Thyroid gland (tissue), 4 donors: ENCODE results near the gene SUN3.

ENCODE experiments used
- POLR2A ChIP-seq, 2 donors: fragments of 450-650 bp; IDR thresholded peaks; one replicate each; pipeline ENCODE4 v1.6.1; 2017; ENCODE audit warnings: antibody characterized with exemption in 2 of 2, mild to moderate bottlenecking in 2 of 2, moderate library complexity in 1 of 2
- TF ChIP-seq, protein P1 (sequence below), 6 experiments: fragments of 200-600 bp in 3 of 6; fragments of 450-650 bp in 3 of 6; sonication (generic) in 3 of 6; IDR thresholded peaks; one replicate each; pipeline ENCODE4 v1.5.1; 2016 to 2019; ENCODE audit warnings: antibody characterized with exemption in 6 of 6, mild to moderate bottlenecking in 2 of 6, inconsistent platforms in 1 of 6, moderate library complexity in 1 of 6

DNA sequence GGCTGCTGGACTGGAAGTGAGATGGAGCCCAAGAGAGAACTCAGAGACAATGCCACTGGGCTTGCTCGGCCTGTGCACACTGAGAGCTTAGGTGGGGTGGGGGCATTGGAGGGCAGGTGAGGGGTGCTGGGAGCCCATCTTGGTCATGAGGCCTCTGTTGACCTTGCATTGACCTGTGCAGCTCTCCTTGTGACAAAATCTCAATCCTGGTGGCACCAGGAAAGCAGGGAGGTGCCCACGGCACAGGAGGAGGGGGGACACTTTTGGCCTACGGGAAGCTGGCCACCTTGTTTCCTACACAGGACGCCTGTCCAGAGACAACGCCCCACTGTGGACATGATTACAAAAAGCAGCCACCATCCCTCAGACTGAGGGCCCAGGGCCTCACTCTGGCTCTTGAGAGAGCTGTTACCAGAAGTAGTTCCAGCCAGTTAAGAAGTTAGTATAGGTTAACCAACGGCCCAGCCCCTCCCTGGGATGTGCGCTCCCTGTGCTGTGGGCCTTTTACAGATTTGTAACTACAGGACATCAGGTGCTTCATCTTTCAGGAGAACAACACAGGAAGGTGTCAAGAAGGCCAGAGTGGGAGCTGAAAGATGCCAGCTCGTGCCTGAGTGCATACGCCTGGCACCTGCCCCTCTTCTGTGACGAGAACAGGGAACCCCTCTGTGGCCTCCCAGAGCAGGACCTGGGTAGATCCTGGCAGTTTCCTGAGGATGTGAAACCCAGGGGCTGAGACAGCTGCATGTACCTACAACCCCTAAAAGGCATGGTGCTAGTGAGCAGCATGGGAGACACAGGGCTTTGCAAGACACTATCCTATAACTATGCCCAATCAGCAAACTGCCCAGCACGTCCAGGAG lies 91.0 kb downstream of the SUN3 start:
- TF ChIP-seq, protein P1, sequence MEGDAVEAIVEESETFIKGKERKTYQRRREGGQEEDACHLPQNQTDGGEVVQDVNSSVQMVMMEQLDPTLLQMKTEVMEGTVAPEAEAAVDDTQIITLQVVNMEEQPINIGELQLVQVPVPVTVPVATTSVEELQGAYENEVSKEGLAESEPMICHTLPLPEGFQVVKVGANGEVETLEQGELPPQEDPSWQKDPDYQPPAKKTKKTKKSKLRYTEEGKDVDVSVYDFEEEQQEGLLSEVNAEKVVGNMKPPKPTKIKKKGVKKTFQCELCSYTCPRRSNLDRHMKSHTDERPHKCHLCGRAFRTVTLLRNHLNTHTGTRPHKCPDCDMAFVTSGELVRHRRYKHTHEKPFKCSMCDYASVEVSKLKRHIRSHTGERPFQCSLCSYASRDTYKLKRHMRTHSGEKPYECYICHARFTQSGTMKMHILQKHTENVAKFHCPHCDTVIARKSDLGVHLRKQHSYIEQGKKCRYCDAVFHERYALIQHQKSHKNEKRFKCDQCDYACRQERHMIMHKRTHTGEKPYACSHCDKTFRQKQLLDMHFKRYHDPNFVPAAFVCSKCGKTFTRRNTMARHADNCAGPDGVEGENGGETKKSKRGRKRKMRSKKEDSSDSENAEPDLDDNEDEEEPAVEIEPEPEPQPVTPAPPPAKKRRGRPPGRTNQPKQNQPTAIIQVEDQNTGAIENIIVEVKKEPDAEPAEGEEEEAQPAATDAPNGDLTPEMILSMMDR (IDR thresholded peaks at IDR 0.05) = no peak
- TF ChIP-seq POLR2A (IDR thresholded peaks at IDR 0.05) = no peak
